Fibroblast of the conjunctiva (primary cell): Measurements from ENCODE around the gene TMEM150B.

ENCODE experiments used
- DNase-seq: peaks from one replicate; pipeline ENCODE4 v3.0.0-alpha.2; 2010; ENCODE audit warnings: low read depth

TMEM150B gene

GRCh38 chr19:55276720-55277430 lies 48.3 kb downstream of the TMEM150B start:
- no peak for DNase-seq

GRCh38 chr19:55275851-55276719 lies 49.1 kb downstream of the TMEM150B start:
- DNase-seq, result no peak

GRCh38 chr19:55273978-55274707 lies 51.0 kb downstream of the TMEM150B start:
- no peak for DNase-seq

GRCh38 chr19:55272142-55272541 lies 53.0 kb downstream of the TMEM150B start:
- DNase-seq, result no peak

- DNase-seq, result no peak
These were observed 54.8 kb downstream of the TMEM150B start for GRCh38 chr19:55270172-55270942.

GRCh38 chr19:55269299-55269698 lies 55.8 kb downstream of the TMEM150B start:
- DNase-seq, result no peak

GRCh38 chr19:55266840-55267239 lies 58.3 kb downstream of the TMEM150B start:
- no peak for DNase-seq

GRCh38 chr19:55266404-55266803 lies 58.7 kb downstream of the TMEM150B start:
- DNase-seq, result no peak

- no peak for DNase-seq
These were observed 59.3 kb downstream of the TMEM150B start for GRCh38 chr19:55265723-55266386.

GRCh38 chr19:55265173-55265572 lies 60.0 kb downstream of the TMEM150B start:
- DNase-seq, result no peak

- DNase-seq, result no peak
These were observed 60.6 kb downstream of the TMEM150B start for GRCh38 chr19:55264531-55264930.
